Fibroblast of villous mesenchyme (primary cell): ENCODE measurements around the gene ARVCF. TPM values are rescaled to one million over a fixed set of nuclear protein-coding genes. Genes with fewer than 3 reads are reported as not detected.

Experiments used
- DNase-seq: peaks from one replicate; pipeline ENCODE4 v3.0.0-alpha.2; 2010; ENCODE audit warnings: low read depth
- H3K4me3 ChIP-seq: 2 replicates; pipeline ENCODE4 v1.5.1; 2011; ENCODE audit warnings: low read depth, mild to moderate bottlenecking, low read length
- CTCF ChIP-seq: IDR thresholded peaks from 2 replicates; pipeline ENCODE4 v1.5.1; 2012; ENCODE audit warnings: low read depth, mild to moderate bottlenecking, low read length; ENCODE audit not compliant: insufficient read depth
- total RNA-seq: library from RNA; depleted of rRNA; stranded (reverse); fragments of >200 nt; gene quantifications from 2 replicates; pipeline ENCODE4 v1.2.3, GENCODE V29; 2012

The ARVCF gene
- total RNA-seq, 1 donor: 6.0 TPM

- DNase-seq: no peak
- no peak for TF ChIP-seq CTCF
- no peak overlapping the region for H3K4me3 ChIP-seq
Observed at GRCh38 chr22:19966908-19967750, 49.5 kb downstream of the ARVCF start.

GRCh38 chr22:19965771-19966709 is 50.6 kb downstream of the ARVCF start:
- no peak overlapping the region for H3K4me3 ChIP-seq
- no peak for DNase-seq
- peak; percentile 48 for TF ChIP-seq CTCF

- no peak overlapping the region for H3K4me3 ChIP-seq
- DNase-seq: no peak
- TF ChIP-seq CTCF: no peak
Observed at GRCh38 chr22:19964701-19965386, 51.8 kb downstream of the ARVCF start.

GRCh38 chr22:19963863-19964642 is 52.6 kb downstream of the ARVCF start:
- DNase-seq: no peak
- no peak overlapping the region for H3K4me3 ChIP-seq
- TF ChIP-seq CTCF: no peak

- DNase-seq: peak; percentile 56
- no peak for TF ChIP-seq CTCF
- no peak overlapping the region for H3K4me3 ChIP-seq
Observed at GRCh38 chr22:19962909-19963806, 53.5 kb downstream of the ARVCF start.
